Panc1 (cell line): ENCODE data around the gene PGLYRP3.

Experiments
- POLR2AphosphoS5 ChIP-seq: IDR thresholded peaks from 2 replicates; pipeline ENCODE4 v1.6.1; 2012; ENCODE audit warnings: mild to moderate bottlenecking, low read depth, low read length, moderate library complexity
- SIN3A ChIP-seq: IDR thresholded peaks from 2 replicates; pipeline ENCODE4 v1.6.1; 2012; ENCODE audit warnings: low read depth, mild to moderate bottlenecking, low read length, moderate library complexity, borderline replicate concordance; ENCODE audit not compliant: insufficient read depth
- TF ChIP-seq, protein P1 (sequence below): fragments of 450-650 bp; IDR thresholded peaks from 2 replicates; pipeline ENCODE4 v1.5.1; 2017; ENCODE audit warnings: mild to moderate bottlenecking

DNA sequence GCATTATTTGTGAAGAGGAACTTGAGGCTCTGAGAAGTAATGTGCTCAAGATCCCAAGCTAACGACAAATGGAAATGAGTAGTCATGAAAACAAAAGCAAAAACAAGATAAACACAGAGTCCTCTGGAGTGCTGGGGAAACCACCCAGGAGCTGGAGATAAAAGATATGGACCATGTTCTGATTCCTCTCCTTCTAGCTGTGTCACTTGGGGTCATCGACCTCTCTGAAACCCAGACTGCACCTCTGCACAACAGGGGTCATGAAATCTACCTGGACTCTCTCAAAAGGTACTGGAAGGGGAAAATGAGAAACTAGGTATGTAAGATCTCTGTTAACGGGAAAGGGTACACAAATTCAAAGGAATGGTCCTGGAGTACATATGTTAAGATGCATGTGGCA, 29.4 kb upstream of the PGLYRP3 start:
- TF ChIP-seq POLR2AphosphoS5 (no peak), SIN3A (no peak)
- TF ChIP-seq, protein P1, sequence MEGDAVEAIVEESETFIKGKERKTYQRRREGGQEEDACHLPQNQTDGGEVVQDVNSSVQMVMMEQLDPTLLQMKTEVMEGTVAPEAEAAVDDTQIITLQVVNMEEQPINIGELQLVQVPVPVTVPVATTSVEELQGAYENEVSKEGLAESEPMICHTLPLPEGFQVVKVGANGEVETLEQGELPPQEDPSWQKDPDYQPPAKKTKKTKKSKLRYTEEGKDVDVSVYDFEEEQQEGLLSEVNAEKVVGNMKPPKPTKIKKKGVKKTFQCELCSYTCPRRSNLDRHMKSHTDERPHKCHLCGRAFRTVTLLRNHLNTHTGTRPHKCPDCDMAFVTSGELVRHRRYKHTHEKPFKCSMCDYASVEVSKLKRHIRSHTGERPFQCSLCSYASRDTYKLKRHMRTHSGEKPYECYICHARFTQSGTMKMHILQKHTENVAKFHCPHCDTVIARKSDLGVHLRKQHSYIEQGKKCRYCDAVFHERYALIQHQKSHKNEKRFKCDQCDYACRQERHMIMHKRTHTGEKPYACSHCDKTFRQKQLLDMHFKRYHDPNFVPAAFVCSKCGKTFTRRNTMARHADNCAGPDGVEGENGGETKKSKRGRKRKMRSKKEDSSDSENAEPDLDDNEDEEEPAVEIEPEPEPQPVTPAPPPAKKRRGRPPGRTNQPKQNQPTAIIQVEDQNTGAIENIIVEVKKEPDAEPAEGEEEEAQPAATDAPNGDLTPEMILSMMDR, result no peak
